Chondrocyte (in vitro differentiated cells): ENCODE data around the gene XPR1. TPM values are rescaled to one million over a fixed set of nuclear protein-coding genes. Genes with fewer than 3 reads are reported as not detected.
"Not testable (repeated sequence)": the region's sequence is repeated elsewhere in the genome, so short reads cannot be mapped to it uniquely, and the experiment has no call there.

ENCODE experiments used
- DNase-seq: peaks from one replicate; pipeline ENCODE4 v3.0.0; 2021; ENCODE audit warnings: mixed read lengths, low spot score
- H3K27ac Mint-ChIP-seq: one replicate; pipeline ENCODE4 v1.8.0; 2021; ENCODE audit warnings: mild to moderate bottlenecking, moderate library complexity, mixed read lengths; ENCODE audit not compliant: unreplicated experiment
- H3K27me3 Mint-ChIP-seq: 2 replicates; pipeline ENCODE4 v1.8.0; 2021; ENCODE audit warnings: low read depth, mixed read lengths
- H3K36me3 Mint-ChIP-seq: 2 replicates; pipeline ENCODE4 v1.8.0; 2021; ENCODE audit warnings: low read depth, mixed read lengths
- H3K4me1 Mint-ChIP-seq: 2 replicates; pipeline ENCODE4 v1.8.0; 2021; ENCODE audit warnings: low read depth, mild to moderate bottlenecking, mixed read lengths
- H3K4me3 Mint-ChIP-seq: one replicate; pipeline ENCODE4 v1.8.0; 2021; ENCODE audit warnings: mild to moderate bottlenecking, moderate library complexity, mixed read lengths; ENCODE audit not compliant: unreplicated experiment
- H3K9me3 Mint-ChIP-seq: 2 replicates; pipeline ENCODE4 v1.8.0; 2021; ENCODE audit warnings: low read depth, mixed read lengths
- CTCF ChIP-seq: fragments of 200-600 bp; sonication (generic); IDR thresholded peaks from 2 replicates; pipeline ENCODE4 v1.5.0; 2021; ENCODE audit warnings: antibody characterized with exemption, mild to moderate bottlenecking, moderate library complexity
- total RNA-seq: library from RNA; stranded (reverse); gene quantifications from 3 replicates; pipeline ENCODE4 v1.2.1, GENCODE V29; 2021

Gene XPR1
- total RNA-seq, 1 donor from 2014 or later = 24.9 TPM

GRCh38 chr1:180851995-180852887 is 220.4 kb downstream of the XPR1 start:
- H3K4me1 Mint-ChIP-seq = peaks cover 21% of the 10 kb centered on the region

GRCh38 chr1:180854001-180854400 is 222.2 kb downstream of the XPR1 start:
- Mint-ChIP-seq H3K9me3 (no peaks in the 10 kb centered on the region), H3K4me3 (no peak overlapping the region), H3K4me1 (peaks cover 37% of the 10 kb centered on the region), H3K27me3 (no peaks in the 10 kb centered on the region), H3K27ac (no peak overlapping the region), H3K36me3 (peaks cover 4% of the 10 kb centered on the region)
- no peak for DNase-seq
- TF ChIP-seq CTCF = no peak

More at GRCh38 chr1:180851995-180852887, 220.4 kb downstream of the XPR1 start:
- peaks cover 4% of the 10 kb centered on the region for H3K36me3 Mint-ChIP-seq
- no peak for TF ChIP-seq CTCF
- no peak overlapping the region for H3K4me3 Mint-ChIP-seq
- H3K9me3 Mint-ChIP-seq = no peaks in the 10 kb centered on the region
- H3K27me3 Mint-ChIP-seq = no peaks in the 10 kb centered on the region
- no peak overlapping the region for H3K27ac Mint-ChIP-seq
- DNase-seq = no peak

GRCh38 chr1:180854456-180854855 is 222.6 kb downstream of the XPR1 start:
- H3K36me3 Mint-ChIP-seq = peaks cover 4% of the 10 kb centered on the region
- no peak overlapping the region for H3K27ac Mint-ChIP-seq
- no peak for DNase-seq

GRCh38 chr1:180857947-180858725 is 226.3 kb downstream of the XPR1 start:
- peak overlapping the region; percentile 78 for H3K27ac Mint-ChIP-seq
- DNase-seq, H3K4me3 Mint-ChIP-seq, H3K27me3 Mint-ChIP-seq, H3K9me3 Mint-ChIP-seq, H3K36me3 Mint-ChIP-seq: not testable (repeated sequence)
- peaks cover 65% of the 10 kb centered on the region for H3K4me1 Mint-ChIP-seq

More at GRCh38 chr1:180854456-180854855, 222.6 kb downstream of the XPR1 start:
- no peak for TF ChIP-seq CTCF
- no peaks in the 10 kb centered on the region for H3K27me3 Mint-ChIP-seq
- H3K4me3 Mint-ChIP-seq = no peak overlapping the region
- H3K9me3 Mint-ChIP-seq = no peaks in the 10 kb centered on the region
- H3K4me1 Mint-ChIP-seq = peaks cover 42% of the 10 kb centered on the region

GRCh38 chr1:180859306-180859705 is 227.5 kb downstream of the XPR1 start:
- H3K36me3 Mint-ChIP-seq = peaks cover 2% of the 10 kb centered on the region

More at GRCh38 chr1:180859306-180859705, 227.5 kb downstream of the XPR1 start:
- no peaks in the 10 kb centered on the region for H3K9me3 Mint-ChIP-seq
- peaks cover 55% of the 10 kb centered on the region for H3K4me1 Mint-ChIP-seq
- DNase-seq = no peak
- no peak overlapping the region for H3K4me3 Mint-ChIP-seq
- no peak for TF ChIP-seq CTCF
- no peak overlapping the region for H3K27ac Mint-ChIP-seq
- no peaks in the 10 kb centered on the region for H3K27me3 Mint-ChIP-seq
